ENCODE results near the gene S100A2. TPM values are rescaled to one million over a fixed set of nuclear protein-coding genes. Genes with fewer than 3 reads are reported as not detected.
"Not testable (repeated sequence)": the region's sequence is repeated elsewhere in the genome, so short reads cannot be mapped to it uniquely, and the experiment has no call there.

Gene S100A2
- total RNA-seq, 4 donors from 2014 or later, result 2.3 to 12.6 (median 4.2) TPM; not detected in 1

DNA sequence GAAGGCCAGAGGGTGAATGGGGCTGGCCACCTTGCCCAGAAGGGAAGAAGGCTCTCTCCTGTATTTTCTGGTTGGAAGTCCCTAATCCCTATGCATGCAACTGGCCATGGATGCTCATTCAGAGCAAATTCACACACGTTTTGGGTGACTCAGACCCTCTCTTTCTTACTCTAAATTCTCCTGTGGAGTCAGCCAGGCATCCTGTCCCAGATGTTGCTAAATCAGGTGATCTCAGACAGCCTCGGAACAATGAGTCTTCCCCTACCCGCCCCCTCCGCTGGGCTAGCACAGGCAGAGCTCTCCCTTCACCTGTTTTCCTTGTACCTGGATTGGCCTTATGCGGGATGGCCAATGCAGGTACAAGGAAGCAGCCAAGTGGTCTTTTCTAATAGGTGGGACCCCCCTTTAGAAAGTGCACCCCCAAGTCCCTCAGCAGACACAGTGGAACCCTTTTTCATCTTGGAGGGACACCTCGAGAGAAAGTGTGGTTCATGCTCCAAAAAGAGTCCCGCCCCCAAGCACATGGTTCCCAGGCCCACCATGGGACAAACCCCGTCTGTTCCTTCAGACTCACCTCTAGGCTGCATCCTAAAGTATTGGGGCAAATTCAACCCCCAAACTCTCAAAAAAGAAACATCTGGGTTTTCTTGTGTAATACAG is 38.5 kb downstream of the S100A2 start:
- H3K4me3 ChIP-seq, result no peak overlapping the region
- WGBS, 2 donors, result 85 to 88% methylated on average over 8 of the region's 8 CpGs
- no peak overlapping the region for H3K27ac ChIP-seq
- DNase-seq (ENCODE audit: low spot score in 2 of 2), result no peak
- peaks cover 0 to 37% (median 5%) of the 10 kb centered on the region in 4 donors for H3K4me1 ChIP-seq
- no peaks in the 10 kb centered on the region for H3K27me3 ChIP-seq
- H3K36me3 ChIP-seq, result peaks cover 0 to 7% (median 0%) of the 10 kb centered on the region in 3 donors
- no peak for TF ChIP-seq EP300 (IDR thresholded peaks at IDR 0.05)
- no peak for TF ChIP-seq POLR2A (IDR thresholded peaks at IDR 0.05)
- TF ChIP-seq, protein P1, sequence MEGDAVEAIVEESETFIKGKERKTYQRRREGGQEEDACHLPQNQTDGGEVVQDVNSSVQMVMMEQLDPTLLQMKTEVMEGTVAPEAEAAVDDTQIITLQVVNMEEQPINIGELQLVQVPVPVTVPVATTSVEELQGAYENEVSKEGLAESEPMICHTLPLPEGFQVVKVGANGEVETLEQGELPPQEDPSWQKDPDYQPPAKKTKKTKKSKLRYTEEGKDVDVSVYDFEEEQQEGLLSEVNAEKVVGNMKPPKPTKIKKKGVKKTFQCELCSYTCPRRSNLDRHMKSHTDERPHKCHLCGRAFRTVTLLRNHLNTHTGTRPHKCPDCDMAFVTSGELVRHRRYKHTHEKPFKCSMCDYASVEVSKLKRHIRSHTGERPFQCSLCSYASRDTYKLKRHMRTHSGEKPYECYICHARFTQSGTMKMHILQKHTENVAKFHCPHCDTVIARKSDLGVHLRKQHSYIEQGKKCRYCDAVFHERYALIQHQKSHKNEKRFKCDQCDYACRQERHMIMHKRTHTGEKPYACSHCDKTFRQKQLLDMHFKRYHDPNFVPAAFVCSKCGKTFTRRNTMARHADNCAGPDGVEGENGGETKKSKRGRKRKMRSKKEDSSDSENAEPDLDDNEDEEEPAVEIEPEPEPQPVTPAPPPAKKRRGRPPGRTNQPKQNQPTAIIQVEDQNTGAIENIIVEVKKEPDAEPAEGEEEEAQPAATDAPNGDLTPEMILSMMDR (IDR thresholded peaks at IDR 0.05), result no peak
- no peaks in the 10 kb centered on the region for H3K9me3 ChIP-seq

DNA sequence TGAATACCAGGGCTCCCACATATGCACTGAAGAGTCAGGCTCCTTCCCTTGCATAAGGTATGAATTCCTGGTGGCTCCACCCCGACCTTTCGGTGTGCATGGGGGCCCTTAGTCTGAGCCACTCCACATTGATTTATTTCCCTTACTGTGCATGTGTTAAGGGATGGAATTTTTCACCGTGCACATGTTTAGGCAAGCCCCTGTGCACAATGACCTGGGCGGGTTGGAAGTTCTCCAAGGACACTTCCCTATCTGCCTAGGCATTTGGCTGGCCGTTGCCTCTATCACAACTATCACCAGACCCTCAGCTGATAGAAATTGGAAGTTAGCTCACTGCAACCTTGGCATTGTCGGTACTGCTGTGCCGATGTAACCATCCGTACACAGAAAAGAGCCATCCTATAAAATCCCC is 39.5 kb downstream of the S100A2 start:
- 55 to 59% methylated on average over 8 of the region's 8 CpGs for WGBS, 2 donors
- TF ChIP-seq, protein P1 (IDR thresholded peaks at IDR 0.05), result no peak
- TF ChIP-seq POLR2A (IDR thresholded peaks at IDR 0.05) (no peak), EP300 (IDR thresholded peaks at IDR 0.05) (no peak)

DNA sequence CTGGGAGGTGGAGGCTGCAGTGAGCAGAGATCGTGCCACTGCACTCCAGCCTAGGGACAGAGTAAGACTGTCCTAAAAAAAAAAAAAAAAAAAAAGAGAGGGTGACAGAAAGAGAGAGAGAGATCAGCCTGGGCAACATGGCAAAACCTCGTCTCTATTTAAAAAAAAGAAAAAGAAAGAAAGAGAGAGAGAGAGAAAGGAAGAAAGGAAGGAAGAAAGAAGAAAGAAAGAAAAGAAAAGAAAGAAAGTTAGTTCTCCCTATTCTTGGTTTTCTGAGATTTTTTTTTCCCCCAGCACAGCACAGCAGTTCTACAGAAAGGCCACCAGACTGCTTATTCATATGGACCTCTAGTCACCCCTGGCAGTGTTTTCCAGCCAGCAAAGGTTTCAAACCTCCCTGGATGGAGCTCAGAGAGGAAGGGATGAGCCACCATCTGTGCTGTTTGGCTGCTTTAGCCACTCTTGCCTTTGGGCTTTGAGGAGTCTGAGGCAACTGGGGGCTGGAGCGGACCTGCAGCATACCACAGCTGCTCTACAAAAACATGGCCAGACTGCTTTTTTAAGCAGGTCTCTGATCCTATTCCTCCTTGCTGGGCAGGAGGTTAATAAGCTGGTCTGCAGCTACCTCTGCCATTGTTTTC is 40.4 kb downstream of the S100A2 start:
- H3K4me3 ChIP-seq, result no peak overlapping the region
- H3K9me3 ChIP-seq, result no peaks in the 10 kb centered on the region
- H3K36me3 ChIP-seq, result peaks cover 0 to 11% (median 0%) of the 10 kb centered on the region in 3 donors
- no peak for DNase-seq (ENCODE audit: low spot score in 2 of 2)
- no peaks in the 10 kb centered on the region for H3K27me3 ChIP-seq
- peak overlapping the region in 1 of 4 donors; percentile 56 for H3K27ac ChIP-seq
- TF ChIP-seq EP300 (IDR thresholded peaks at IDR 0.05) (no peak), POLR2A (IDR thresholded peaks at IDR 0.05) (no peak)
- TF ChIP-seq, protein P1 (IDR thresholded peaks at IDR 0.05), result no peak
- 43 to 55% methylated on average over 3 of the region's 3 CpGs for WGBS, 2 donors
- H3K4me1 ChIP-seq, result peaks cover 0 to 18% (median 0%) of the 10 kb centered on the region in 4 donors

More for the DNA sequence above, 39.5 kb downstream of the S100A2 start:
- Histone ChIP-seq H3K27me3 (no peaks in the 10 kb centered on the region), H3K4me3 (no peak overlapping the region), H3K4me1 (peaks cover 0 to 27% (median 0%) of the 10 kb centered on the region in 4 donors), H3K9me3 (no peaks in the 10 kb centered on the region), H3K27ac (no peak overlapping the region), H3K36me3 (peaks cover 0 to 11% (median 0%) of the 10 kb centered on the region in 3 donors)
- DNase-seq (ENCODE audit: low spot score in 2 of 2), result no peak

DNA sequence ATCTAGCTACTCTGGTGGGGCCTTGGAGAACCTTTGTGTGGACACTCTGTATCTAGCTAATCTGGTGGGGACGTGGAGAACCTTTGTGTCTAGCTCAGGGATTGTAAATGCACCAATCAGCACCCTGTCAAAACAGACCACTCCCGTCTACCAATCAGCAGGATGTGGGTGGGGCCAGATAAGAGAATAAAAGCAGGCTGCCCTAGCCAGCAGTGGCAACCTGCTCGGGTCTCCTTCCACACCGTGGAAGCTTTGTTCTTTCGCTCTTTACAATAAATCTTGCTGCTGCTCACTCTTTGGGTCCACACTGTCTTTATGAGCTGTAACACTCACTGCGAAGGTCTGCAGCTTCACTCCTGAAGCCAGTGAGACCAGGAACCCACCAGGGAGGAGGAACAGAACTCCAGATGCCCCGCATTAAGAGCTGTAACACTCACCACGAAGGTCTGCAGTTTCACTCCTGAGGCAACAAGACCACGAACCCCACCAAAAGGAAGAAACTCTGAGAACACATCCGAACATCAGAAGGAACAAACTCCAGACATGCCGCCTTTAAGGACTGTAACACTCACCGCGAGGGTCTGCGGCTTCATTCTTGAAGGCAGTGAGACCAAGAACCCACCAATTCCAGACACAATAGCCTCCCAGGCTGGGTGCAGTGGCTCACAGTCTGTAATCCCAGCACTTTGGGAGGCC is 43.1 kb downstream of the S100A2 start:
- DNase-seq (ENCODE audit: low spot score in 2 of 2); H3K36me3 ChIP-seq; H3K27me3 ChIP-seq; H3K9me3 ChIP-seq; H3K4me3 ChIP-seq; H3K27ac ChIP-seq: not testable (repeated sequence)
- WGBS, 2 donors, result 82 to 85% methylated on average over 14 of the region's 14 CpGs
- H3K4me1 ChIP-seq, result peaks cover 0 to 17% (median 0%) of the 10 kb centered on the region in 4 donors

DNA sequence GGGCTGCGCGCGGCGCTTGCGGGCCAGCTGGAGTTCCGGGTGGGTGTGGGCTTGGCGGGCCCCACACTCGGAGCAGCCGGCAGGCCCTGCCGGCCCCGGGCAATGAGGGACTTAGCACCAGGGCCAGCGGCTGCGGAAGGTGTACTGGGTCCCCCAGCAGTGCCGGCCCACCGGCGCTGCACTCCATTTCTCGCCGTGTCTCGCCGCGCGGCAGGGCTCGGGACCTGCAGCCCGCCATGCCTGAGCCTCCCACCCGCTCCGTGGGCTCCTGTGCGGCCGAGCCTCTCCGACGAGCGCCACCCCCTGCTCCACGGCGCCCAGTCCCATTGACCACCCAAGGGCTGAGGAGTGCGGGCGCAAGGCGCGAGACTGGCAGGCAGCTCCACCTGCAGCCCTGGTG is 43.8 kb downstream of the S100A2 start:
- 93 to 97% methylated on average over 17 to 37 of the region's 37 CpGs for WGBS, 2 donors
- DNase-seq (ENCODE audit: low spot score in 2 of 2); H3K36me3 ChIP-seq; H3K27ac ChIP-seq; H3K4me3 ChIP-seq; H3K9me3 ChIP-seq; H3K27me3 ChIP-seq: not testable (repeated sequence)
- peaks cover 0 to 17% (median 0%) of the 10 kb centered on the region in 4 donors for H3K4me1 ChIP-seq

Data from tibial nerve (tissue), 4 donors.